Measurements from ENCODE around the gene KCNG2.

The KCNG2 gene

GRCh38 chr18:79930020-79930642 is 132.4 kb downstream of the KCNG2 start:
- H2AFZ ChIP-seq (ENCODE audit: low read length, unreplicated experiment), result no peak overlapping the region
- peaks cover 24% of the 10 kb centered on the region for H3K79me2 ChIP-seq (ENCODE audit: control insufficient read depth, insufficient read depth, low read length, unreplicated experiment)
- no peaks in the 10 kb centered on the region for H3K4me1 ChIP-seq (ENCODE audit: control insufficient read depth, insufficient read depth, low read length, unreplicated experiment)
- H3K4me3 ChIP-seq (ENCODE audit: low read depth, low read length), result no peak overlapping the region
- peaks cover 65% of the 10 kb centered on the region for H3K36me3 ChIP-seq (ENCODE audit: insufficient read depth, low read length)
- no peaks in the 10 kb centered on the region for H3K27me3 ChIP-seq (ENCODE audit: insufficient read depth, low read length)
- no peak overlapping the region for H3K27ac ChIP-seq (ENCODE audit: low read depth, low read length)

GRCh38 chr18:79931475-79931874 is 133.7 kb downstream of the KCNG2 start:
- H3K27ac ChIP-seq (ENCODE audit: low read depth, low read length), result no peak overlapping the region
- H3K4me1 ChIP-seq (ENCODE audit: control insufficient read depth, insufficient read depth, low read length, unreplicated experiment), result no peaks in the 10 kb centered on the region
- H3K27me3 ChIP-seq (ENCODE audit: insufficient read depth, low read length), result no peaks in the 10 kb centered on the region
- peaks cover 29% of the 10 kb centered on the region for H3K79me2 ChIP-seq (ENCODE audit: control insufficient read depth, insufficient read depth, low read length, unreplicated experiment)
- H3K36me3 ChIP-seq (ENCODE audit: insufficient read depth, low read length), result peaks cover 69% of the 10 kb centered on the region
- H2AFZ ChIP-seq (ENCODE audit: low read length, unreplicated experiment), result no peak overlapping the region
- no peak overlapping the region for H3K4me3 ChIP-seq (ENCODE audit: low read depth, low read length)

GRCh38 chr18:79932907-79933306 is 135.2 kb downstream of the KCNG2 start:
- Histone ChIP-seq H3K4me3 (ENCODE audit: low read depth, low read length) (no peak overlapping the region), H3K27me3 (ENCODE audit: insufficient read depth, low read length) (no peaks in the 10 kb centered on the region), H3K27ac (ENCODE audit: low read depth, low read length) (no peak overlapping the region), H3K36me3 (ENCODE audit: insufficient read depth, low read length) (peaks cover 78% of the 10 kb centered on the region), H3K4me1 (ENCODE audit: control insufficient read depth, insufficient read depth, low read length, unreplicated experiment) (no peaks in the 10 kb centered on the region), H3K79me2 (ENCODE audit: control insufficient read depth, insufficient read depth, low read length, unreplicated experiment) (peaks cover 36% of the 10 kb centered on the region), H2AFZ (ENCODE audit: low read length, unreplicated experiment) (no peak overlapping the region)

- no peaks in the 10 kb centered on the region for H3K4me1 ChIP-seq (ENCODE audit: control insufficient read depth, insufficient read depth, low read length, unreplicated experiment)
- H3K36me3 ChIP-seq (ENCODE audit: insufficient read depth, low read length), result peaks cover 71% of the 10 kb centered on the region
- H2AFZ ChIP-seq (ENCODE audit: low read length, unreplicated experiment), result no peak overlapping the region
- H3K27me3 ChIP-seq (ENCODE audit: insufficient read depth, low read length), result no peaks in the 10 kb centered on the region
- H3K4me3 ChIP-seq (ENCODE audit: low read depth, low read length), result no peak overlapping the region
- no peak overlapping the region for H3K27ac ChIP-seq (ENCODE audit: low read depth, low read length)
- peaks cover 34% of the 10 kb centered on the region for H3K79me2 ChIP-seq (ENCODE audit: control insufficient read depth, insufficient read depth, low read length, unreplicated experiment)
Measured at GRCh38 chr18:79933765-79934164, 136.0 kb downstream of the KCNG2 start.

GRCh38 chr18:79934311-79935097 is 136.8 kb downstream of the KCNG2 start:
- H3K36me3 ChIP-seq (ENCODE audit: insufficient read depth, low read length), result peaks cover 69% of the 10 kb centered on the region
- no peaks in the 10 kb centered on the region for H3K27me3 ChIP-seq (ENCODE audit: insufficient read depth, low read length)
- no peak overlapping the region for H3K4me3 ChIP-seq (ENCODE audit: low read depth, low read length)
- H2AFZ ChIP-seq (ENCODE audit: low read length, unreplicated experiment), result no peak overlapping the region
- no peaks in the 10 kb centered on the region for H3K4me1 ChIP-seq (ENCODE audit: control insufficient read depth, insufficient read depth, low read length, unreplicated experiment)
- H3K79me2 ChIP-seq (ENCODE audit: control insufficient read depth, insufficient read depth, low read length, unreplicated experiment), result peaks cover 32% of the 10 kb centered on the region
- H3K27ac ChIP-seq (ENCODE audit: low read depth, low read length), result no peak overlapping the region

- Histone ChIP-seq H3K27ac (ENCODE audit: low read depth, low read length) (no peak overlapping the region), H3K4me1 (ENCODE audit: control insufficient read depth, insufficient read depth, low read length, unreplicated experiment) (no peaks in the 10 kb centered on the region), H3K36me3 (ENCODE audit: insufficient read depth, low read length) (peaks cover 63% of the 10 kb centered on the region), H2AFZ (ENCODE audit: low read length, unreplicated experiment) (no peak overlapping the region), H3K79me2 (ENCODE audit: control insufficient read depth, insufficient read depth, low read length, unreplicated experiment) (peaks cover 34% of the 10 kb centered on the region), H3K27me3 (ENCODE audit: insufficient read depth, low read length) (no peaks in the 10 kb centered on the region), H3K4me3 (ENCODE audit: low read depth, low read length) (no peak overlapping the region)
Measured at GRCh38 chr18:79935098-79935480, 137.4 kb downstream of the KCNG2 start.

- Histone ChIP-seq H3K36me3 (ENCODE audit: insufficient read depth, low read length) (peaks cover 59% of the 10 kb centered on the region), H3K27me3 (ENCODE audit: insufficient read depth, low read length) (no peaks in the 10 kb centered on the region), H3K4me1 (ENCODE audit: control insufficient read depth, insufficient read depth, low read length, unreplicated experiment) (no peaks in the 10 kb centered on the region), H2AFZ (ENCODE audit: low read length, unreplicated experiment) (no peak overlapping the region), H3K27ac (ENCODE audit: low read depth, low read length) (no peak overlapping the region), H3K79me2 (ENCODE audit: control insufficient read depth, insufficient read depth, low read length, unreplicated experiment) (peaks cover 39% of the 10 kb centered on the region), H3K4me3 (ENCODE audit: low read depth, low read length) (no peak overlapping the region)
Measured at GRCh38 chr18:79935499-79935898, 137.8 kb downstream of the KCNG2 start.

GRCh38 chr18:79935925-79936324 is 138.2 kb downstream of the KCNG2 start:
- Histone ChIP-seq H3K27me3 (ENCODE audit: insufficient read depth, low read length) (no peaks in the 10 kb centered on the region), H2AFZ (ENCODE audit: low read length, unreplicated experiment) (no peak overlapping the region), H3K4me3 (ENCODE audit: low read depth, low read length) (no peak overlapping the region), H3K4me1 (ENCODE audit: control insufficient read depth, insufficient read depth, low read length, unreplicated experiment) (no peaks in the 10 kb centered on the region), H3K79me2 (ENCODE audit: control insufficient read depth, insufficient read depth, low read length, unreplicated experiment) (peaks cover 41% of the 10 kb centered on the region), H3K36me3 (ENCODE audit: insufficient read depth, low read length) (peaks cover 55% of the 10 kb centered on the region), H3K27ac (ENCODE audit: low read depth, low read length) (no peak overlapping the region)

- Histone ChIP-seq H3K36me3 (ENCODE audit: insufficient read depth, low read length) (peaks cover 52% of the 10 kb centered on the region), H3K27ac (ENCODE audit: low read depth, low read length) (no peak overlapping the region), H3K4me1 (ENCODE audit: control insufficient read depth, insufficient read depth, low read length, unreplicated experiment) (no peaks in the 10 kb centered on the region), H3K4me3 (ENCODE audit: low read depth, low read length) (no peak overlapping the region), H3K27me3 (ENCODE audit: insufficient read depth, low read length) (no peaks in the 10 kb centered on the region), H3K79me2 (ENCODE audit: control insufficient read depth, insufficient read depth, low read length, unreplicated experiment) (peaks cover 38% of the 10 kb centered on the region), H2AFZ (ENCODE audit: low read length, unreplicated experiment) (no peak overlapping the region)
Measured at GRCh38 chr18:79936641-79937040, 138.9 kb downstream of the KCNG2 start.

GRCh38 chr18:79937103-79937860 is 139.5 kb downstream of the KCNG2 start:
- Histone ChIP-seq H3K79me2 (ENCODE audit: control insufficient read depth, insufficient read depth, low read length, unreplicated experiment) (peaks cover 38% of the 10 kb centered on the region), H3K4me1 (ENCODE audit: control insufficient read depth, insufficient read depth, low read length, unreplicated experiment) (no peaks in the 10 kb centered on the region), H3K27ac (ENCODE audit: low read depth, low read length) (no peak overlapping the region), H2AFZ (ENCODE audit: low read length, unreplicated experiment) (no peak overlapping the region), H3K36me3 (ENCODE audit: insufficient read depth, low read length) (peaks cover 47% of the 10 kb centered on the region), H3K4me3 (ENCODE audit: low read depth, low read length) (no peak overlapping the region), H3K27me3 (ENCODE audit: insufficient read depth, low read length) (no peaks in the 10 kb centered on the region)

Data from ACC112 (cell line).